Muscle layer of colon (tissue), 2 donors: ENCODE data around the gene XRCC1.

Experiments
- H3K27ac ChIP-seq: one replicate; pipeline ENCODE4 v1.7.0; 2013; ENCODE audit warnings: low read depth, mild to moderate bottlenecking, low read length, moderate library complexity
- H3K27me3 ChIP-seq, 2 donors: one replicate each; pipeline ENCODE4 v1.7.0; 2013; ENCODE audit warnings: low read length in 2 of 2, mild to moderate bottlenecking in 2 of 2; ENCODE audit not compliant: insufficient read depth in 2 of 2, control insufficient read depth in 1 of 2
- H3K36me3 ChIP-seq: one replicate; pipeline ENCODE4 v1.7.0; 2013; ENCODE audit warnings: mild to moderate bottlenecking, low read length; ENCODE audit not compliant: insufficient read depth
- H3K4me1 ChIP-seq: one replicate; pipeline ENCODE4 v1.7.0; 2013; ENCODE audit warnings: mild to moderate bottlenecking, low read length; ENCODE audit not compliant: insufficient read depth
- H3K4me3 ChIP-seq, 2 donors: one replicate each; pipeline ENCODE4 v1.7.0; 2013; ENCODE audit warnings: low read length in 2 of 2, low read depth in 1 of 2, mild to moderate bottlenecking in 1 of 2, moderate library complexity in 1 of 2
- H3K9ac ChIP-seq: one replicate; pipeline ENCODE4 v1.7.0; 2013; ENCODE audit warnings: low read length
- H3K9me3 ChIP-seq: one replicate; pipeline ENCODE4 v1.7.0; 2013; ENCODE audit warnings: mild to moderate bottlenecking, low read length
- donor health status: abdominal sarcoma.
- donor health status: Adenocarcinoma of cecum.

XRCC1 gene

GRCh38 chr19:43570174-43570791 lies 5.0 kb downstream of the XRCC1 start:
- Histone ChIP-seq H3K27me3 (no peaks in the 10 kb centered on the region), H3K27ac (no peak overlapping the region), H3K4me1 (peaks cover 8% of the 10 kb centered on the region), H3K4me3 (no peak overlapping the region), H3K9me3 (no peaks in the 10 kb centered on the region), H3K36me3 (peaks cover 8% of the 10 kb centered on the region), H3K9ac (no peak overlapping the region)

GRCh38 chr19:43569657-43570056 lies 5.7 kb downstream of the XRCC1 start:
- no peak overlapping the region for H3K27ac ChIP-seq
- H3K4me1 ChIP-seq, result peaks cover 4% of the 10 kb centered on the region
- H3K36me3 ChIP-seq, result peaks cover 8% of the 10 kb centered on the region
- H3K9me3 ChIP-seq, result no peaks in the 10 kb centered on the region
- H3K9ac ChIP-seq, result no peak overlapping the region
- H3K4me3 ChIP-seq, result no peak overlapping the region
- H3K27me3 ChIP-seq, result no peaks in the 10 kb centered on the region

GRCh38 chr19:43564800-43565199 lies 10.5 kb downstream of the XRCC1 start:
- Histone ChIP-seq H3K9me3 (no peaks in the 10 kb centered on the region), H3K4me3 (no peak overlapping the region), H3K27me3 (no peaks in the 10 kb centered on the region), H3K27ac (no peak overlapping the region), H3K36me3 (no peaks in the 10 kb centered on the region), H3K9ac (no peak overlapping the region), H3K4me1 (peaks cover 16% of the 10 kb centered on the region)

- no peak overlapping the region for H3K27ac ChIP-seq
- no peaks in the 10 kb centered on the region for H3K36me3 ChIP-seq
- H3K4me1 ChIP-seq, result peaks cover 16% of the 10 kb centered on the region
- H3K27me3 ChIP-seq, result no peaks in the 10 kb centered on the region
- H3K9ac ChIP-seq, result no peak overlapping the region
- no peak overlapping the region for H3K4me3 ChIP-seq
- H3K9me3 ChIP-seq, result no peaks in the 10 kb centered on the region
Observed at GRCh38 chr19:43563816-43564457, 11.4 kb downstream of the XRCC1 start.

- Histone ChIP-seq H3K4me1 (peaks cover 16% of the 10 kb centered on the region), H3K9me3 (no peaks in the 10 kb centered on the region), H3K27ac (no peak overlapping the region), H3K36me3 (no peaks in the 10 kb centered on the region), H3K27me3 (no peaks in the 10 kb centered on the region), H3K9ac (no peak overlapping the region), H3K4me3 (no peak overlapping the region)
Observed at GRCh38 chr19:43562698-43563241, 12.6 kb downstream of the XRCC1 start.

- no peak overlapping the region for H3K4me3 ChIP-seq
- H3K27ac ChIP-seq, result no peak overlapping the region
- peaks cover 16% of the 10 kb centered on the region for H3K4me1 ChIP-seq
- H3K9ac ChIP-seq, result no peak overlapping the region
- H3K27me3 ChIP-seq, result no peaks in the 10 kb centered on the region
- H3K36me3 ChIP-seq, result peaks cover 2% of the 10 kb centered on the region
- H3K9me3 ChIP-seq, result no peaks in the 10 kb centered on the region
Observed at GRCh38 chr19:43562226-43562697, 13.1 kb downstream of the XRCC1 start.

- Histone ChIP-seq H3K27ac (no peak overlapping the region), H3K4me3 (no peak overlapping the region), H3K9ac (no peak overlapping the region), H3K4me1 (peaks cover 16% of the 10 kb centered on the region), H3K36me3 (peaks cover 4% of the 10 kb centered on the region), H3K9me3 (no peaks in the 10 kb centered on the region), H3K27me3 (no peaks in the 10 kb centered on the region)
Observed at GRCh38 chr19:43561139-43561970, 14.0 kb downstream of the XRCC1 start.

- Histone ChIP-seq H3K27me3 (no peaks in the 10 kb centered on the region), H3K27ac (no peak overlapping the region), H3K36me3 (peaks cover 4% of the 10 kb centered on the region), H3K4me3 (no peak overlapping the region), H3K4me1 (peaks cover 16% of the 10 kb centered on the region), H3K9me3 (no peaks in the 10 kb centered on the region), H3K9ac (no peak overlapping the region)
Observed at GRCh38 chr19:43560687-43561086, 14.6 kb downstream of the XRCC1 start.

GRCh38 chr19:43555185-43555770 lies 20.0 kb downstream of the XRCC1 start:
- H3K9ac ChIP-seq, result no peak overlapping the region
- peaks cover 45% of the 10 kb centered on the region for H3K36me3 ChIP-seq
- no peak overlapping the region for H3K27ac ChIP-seq
- H3K9me3 ChIP-seq, result no peaks in the 10 kb centered on the region
- H3K27me3 ChIP-seq, result no peaks in the 10 kb centered on the region
- no peak overlapping the region for H3K4me3 ChIP-seq
- H3K4me1 ChIP-seq, result no peaks in the 10 kb centered on the region

GRCh38 chr19:43554317-43554895 lies 20.9 kb downstream of the XRCC1 start:
- H3K9ac ChIP-seq, result no peak overlapping the region
- no peak overlapping the region for H3K4me3 ChIP-seq
- H3K36me3 ChIP-seq, result peaks cover 51% of the 10 kb centered on the region
- H3K27ac ChIP-seq, result no peak overlapping the region
- no peaks in the 10 kb centered on the region for H3K9me3 ChIP-seq
- no peaks in the 10 kb centered on the region for H3K27me3 ChIP-seq
- no peaks in the 10 kb centered on the region for H3K4me1 ChIP-seq

- no peak overlapping the region for H3K4me3 ChIP-seq
- no peaks in the 10 kb centered on the region for H3K9me3 ChIP-seq
- no peak overlapping the region for H3K27ac ChIP-seq
- H3K27me3 ChIP-seq, result no peaks in the 10 kb centered on the region
- H3K9ac ChIP-seq, result no peak overlapping the region
- H3K36me3 ChIP-seq, result peaks cover 55% of the 10 kb centered on the region
- H3K4me1 ChIP-seq, result no peaks in the 10 kb centered on the region
Observed at GRCh38 chr19:43553656-43554055, 21.7 kb downstream of the XRCC1 start.
